Measurements from ENCODE around the gene CFAP90.

Gene CFAP90

DNA sequence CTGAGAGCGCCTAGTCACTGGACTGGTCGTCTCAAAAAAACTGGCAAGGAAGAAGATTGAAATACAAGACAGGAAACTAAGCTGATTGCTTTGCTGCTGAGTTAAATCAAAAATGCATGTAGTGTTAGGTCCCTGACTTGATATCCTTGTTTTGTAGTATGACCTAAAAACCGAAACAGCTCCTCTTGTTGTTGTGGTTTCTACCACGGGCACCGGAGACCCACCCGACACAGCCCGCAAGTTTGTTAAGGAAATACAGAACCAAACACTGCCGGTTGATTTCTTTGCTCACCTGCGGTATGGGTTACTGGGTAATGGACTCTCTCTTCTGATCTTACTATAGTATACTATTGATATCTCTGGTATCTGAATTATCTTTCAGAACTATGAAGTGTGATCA, 22.3 kb upstream of the CFAP90 start:
- H3F3A ChIP-seq (ENCODE audit: insufficient read depth) = no peaks in the 10 kb centered on the region
- no peaks in the 10 kb centered on the region for H3K9me2 ChIP-seq (replicated peaks; ENCODE audit: insufficient read depth, low read length)
- no peaks in the 10 kb centered on the region for H3K9me3 ChIP-seq (ENCODE audit: insufficient read depth, low read length)
- H3K36me3 ChIP-seq (ENCODE audit: low read length) = peaks cover 43% of the 10 kb centered on the region
- H3K4me3 ChIP-seq (ENCODE audit: insufficient read depth, low read length, poor library complexity, severe bottlenecking) = no peak overlapping the region
- H3K4me2 ChIP-seq (ENCODE audit: low read depth, low read length, poor library complexity, severe bottlenecking) = no peak overlapping the region
- peaks cover 10% of the 10 kb centered on the region; the same call in 1 of the 2 replicates for H4K20me1 ChIP-seq (ENCODE audit: low read depth, low read length)
- no peak overlapping the region for H3K9ac ChIP-seq (ENCODE audit: low read length)
- no peak for TF ChIP-seq EZH2phosphoT487 (conservative IDR thresholded peaks at IDR 0.05; ENCODE audit: low read length)
- TF ChIP-seq, protein P1, sequence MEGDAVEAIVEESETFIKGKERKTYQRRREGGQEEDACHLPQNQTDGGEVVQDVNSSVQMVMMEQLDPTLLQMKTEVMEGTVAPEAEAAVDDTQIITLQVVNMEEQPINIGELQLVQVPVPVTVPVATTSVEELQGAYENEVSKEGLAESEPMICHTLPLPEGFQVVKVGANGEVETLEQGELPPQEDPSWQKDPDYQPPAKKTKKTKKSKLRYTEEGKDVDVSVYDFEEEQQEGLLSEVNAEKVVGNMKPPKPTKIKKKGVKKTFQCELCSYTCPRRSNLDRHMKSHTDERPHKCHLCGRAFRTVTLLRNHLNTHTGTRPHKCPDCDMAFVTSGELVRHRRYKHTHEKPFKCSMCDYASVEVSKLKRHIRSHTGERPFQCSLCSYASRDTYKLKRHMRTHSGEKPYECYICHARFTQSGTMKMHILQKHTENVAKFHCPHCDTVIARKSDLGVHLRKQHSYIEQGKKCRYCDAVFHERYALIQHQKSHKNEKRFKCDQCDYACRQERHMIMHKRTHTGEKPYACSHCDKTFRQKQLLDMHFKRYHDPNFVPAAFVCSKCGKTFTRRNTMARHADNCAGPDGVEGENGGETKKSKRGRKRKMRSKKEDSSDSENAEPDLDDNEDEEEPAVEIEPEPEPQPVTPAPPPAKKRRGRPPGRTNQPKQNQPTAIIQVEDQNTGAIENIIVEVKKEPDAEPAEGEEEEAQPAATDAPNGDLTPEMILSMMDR (IDR thresholded peaks at IDR 0.05; ENCODE audit: insufficient read depth, low read length, poor library complexity, severe bottlenecking) = no peak
- no peaks in the 10 kb centered on the region for H3K27me3 ChIP-seq (ENCODE audit: low read length)
- H3K27ac ChIP-seq (ENCODE audit: low read depth, low read length) = no peak overlapping the region
- H2AFZ ChIP-seq (ENCODE audit: low read depth, low read length, severe bottlenecking) = no peak overlapping the region
- H3K79me2 ChIP-seq (ENCODE audit: insufficient read depth, low read length) = peaks cover 81% of the 10 kb centered on the region

DNA sequence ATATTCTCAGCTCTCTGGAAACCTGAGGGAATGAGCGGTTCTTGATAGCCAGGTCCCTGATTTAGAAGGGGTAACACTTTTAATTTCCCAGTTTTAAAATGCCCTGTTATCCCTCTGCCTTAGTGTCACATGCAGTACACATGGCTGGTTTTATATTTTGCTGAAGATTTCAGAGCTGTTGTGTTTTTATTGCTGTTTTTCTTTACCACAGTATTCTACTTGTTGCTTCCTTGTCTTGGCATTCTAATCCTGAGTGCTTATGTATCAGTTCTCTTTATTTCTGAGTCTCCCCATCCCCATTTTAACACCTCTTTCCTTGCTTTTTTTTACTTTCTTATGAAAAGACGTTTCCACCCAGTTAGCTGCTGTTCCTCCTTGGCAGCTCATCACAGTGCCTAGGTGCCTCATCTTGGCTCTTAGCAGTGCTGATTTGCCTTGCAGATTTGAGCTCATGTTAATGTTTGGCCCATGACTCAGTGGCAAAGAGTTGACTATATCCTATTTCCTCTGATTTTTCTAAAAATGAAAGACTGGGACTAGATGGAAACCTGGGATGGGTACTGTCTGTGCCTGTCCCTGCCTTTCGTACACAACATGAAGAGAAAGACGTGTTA, 21.7 kb upstream of the CFAP90 start:
- Histone ChIP-seq H3K9me2 (replicated peaks; ENCODE audit: insufficient read depth, low read length) (no peaks in the 10 kb centered on the region), H3K27me3 (ENCODE audit: low read length) (no peaks in the 10 kb centered on the region), H3F3A (ENCODE audit: insufficient read depth) (no peaks in the 10 kb centered on the region), H3K4me3 (ENCODE audit: insufficient read depth, low read length, poor library complexity, severe bottlenecking) (no peak overlapping the region), H3K36me3 (ENCODE audit: low read length) (peaks cover 37% of the 10 kb centered on the region), H3K9ac (ENCODE audit: low read length) (no peak overlapping the region), H2AFZ (ENCODE audit: low read depth, low read length, severe bottlenecking) (no peak overlapping the region), H3K4me2 (ENCODE audit: low read depth, low read length, poor library complexity, severe bottlenecking) (no peak overlapping the region), H4K20me1 (ENCODE audit: low read depth, low read length) (peaks cover 10% of the 10 kb centered on the region; the same call in 1 of the 2 replicates), H3K79me2 (ENCODE audit: insufficient read depth, low read length) (peaks cover 87% of the 10 kb centered on the region), H3K9me3 (ENCODE audit: insufficient read depth, low read length) (no peaks in the 10 kb centered on the region), H3K27ac (ENCODE audit: low read depth, low read length) (no peak overlapping the region)
- no peak for TF ChIP-seq EZH2phosphoT487 (conservative IDR thresholded peaks at IDR 0.05; ENCODE audit: low read length)
- TF ChIP-seq, protein P1 (IDR thresholded peaks at IDR 0.05; ENCODE audit: insufficient read depth, low read length, poor library complexity, severe bottlenecking) = no peak

DNA sequence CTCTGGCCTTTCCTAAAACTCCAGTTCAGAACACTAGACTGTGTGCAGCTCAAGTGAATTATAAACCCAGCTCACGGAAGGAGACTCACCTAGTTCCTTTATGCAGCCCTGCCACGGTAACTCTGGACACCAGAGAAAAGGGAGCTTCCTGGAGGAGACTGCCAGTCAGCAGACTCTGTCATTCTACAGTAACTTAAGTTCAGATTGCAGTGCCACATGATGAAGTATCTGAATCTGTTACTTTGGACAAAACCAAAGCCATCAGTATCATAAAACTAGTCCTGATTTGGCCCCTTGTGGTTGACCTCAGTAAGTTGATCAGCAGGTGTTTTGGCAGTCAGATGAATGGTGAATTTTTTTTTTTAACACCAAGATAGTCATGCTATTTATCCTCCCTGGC, 20.7 kb upstream of the CFAP90 start:
- Histone ChIP-seq H4K20me1 (ENCODE audit: low read depth, low read length) (peaks cover 10% of the 10 kb centered on the region; the same call in 1 of the 2 replicates), H3K4me2 (ENCODE audit: low read depth, low read length, poor library complexity, severe bottlenecking) (peak overlapping the region; percentile 87), H3K27ac (ENCODE audit: low read depth, low read length) (no peak overlapping the region), H3K79me2 (ENCODE audit: insufficient read depth, low read length) (peaks cover 96% of the 10 kb centered on the region), H3K4me3 (ENCODE audit: insufficient read depth, low read length, poor library complexity, severe bottlenecking) (no peak overlapping the region), H3K9ac (ENCODE audit: low read length) (0 out of 2 replicates have a peak overlapping the region, but pooled peaks have one; percentile 80), H3F3A (ENCODE audit: insufficient read depth) (no peaks in the 10 kb centered on the region), H3K36me3 (ENCODE audit: low read length) (peaks cover 27% of the 10 kb centered on the region), H2AFZ (ENCODE audit: low read depth, low read length, severe bottlenecking) (no peak overlapping the region), H3K27me3 (ENCODE audit: low read length) (no peaks in the 10 kb centered on the region), H3K9me2 (replicated peaks; ENCODE audit: insufficient read depth, low read length) (no peaks in the 10 kb centered on the region), H3K9me3 (ENCODE audit: insufficient read depth, low read length) (no peaks in the 10 kb centered on the region)
- TF ChIP-seq, protein P1 (IDR thresholded peaks at IDR 0.05; ENCODE audit: insufficient read depth, low read length, poor library complexity, severe bottlenecking) = no peak
- TF ChIP-seq EZH2phosphoT487 (conservative IDR thresholded peaks at IDR 0.05; ENCODE audit: low read length) = no peak
